Body of pancreas (tissue), 4 donors: Measurements from ENCODE around the gene LFNG.

Source experiments
- CTCF ChIP-seq, 7 experiments: fragments of 450-650 bp in 4 of 7; fragments of 200-600 bp in 3 of 7; sonication (generic) in 3 of 7; IDR thresholded peaks; one replicate each; pipeline ENCODE4 v1.5.1; 2016 to 2019; ENCODE audit warnings: antibody characterized with exemption in 7 of 7
- POLR2A ChIP-seq, 3 donors: fragments of 450-650 bp; IDR thresholded peaks; one replicate each; pipeline ENCODE4 v1.6.1; 2016; ENCODE audit warnings: antibody characterized with exemption in 3 of 3, mild to moderate bottlenecking in 2 of 3

- TF ChIP-seq POLR2A (IDR thresholded peaks at IDR 0.05) = no peak
- TF ChIP-seq CTCF (IDR thresholded peaks at IDR 0.05) = no peak
Observed at GRCh38 chr7:2530071-2530987, 10.8 kb downstream of the LFNG start.
